MM.1S (cell line): ENCODE results near the gene PDE2A.

Source experiments
- DNase-seq: peaks from one replicate; pipeline ENCODE4 v3.0.0-alpha.2; 2015
- H2AFZ ChIP-seq: fragments of 300-600 bp; sonication (generic); 2 replicates; pipeline ENCODE4 v1.6.0; 2016; ENCODE audit warnings: antibody characterized with exemption, low read length
- H3F3A ChIP-seq: fragments of 300-600 bp; sonication (generic); 2 replicates; pipeline ENCODE4 v1.6.1; 2016; ENCODE audit warnings: mild to moderate bottlenecking, antibody characterized with exemption, low read length, moderate library complexity, mixed read lengths; ENCODE audit not compliant: insufficient read depth
- H3K27ac ChIP-seq: fragments of 300-600 bp; sonication (generic); 2 replicates; pipeline ENCODE4 v1.5.1; 2016; ENCODE audit warnings: mild to moderate bottlenecking, low read length
- H3K27me3 ChIP-seq: fragments of 300-600 bp; sonication (generic); replicated peaks from 2 replicates; pipeline ENCODE4 v1.6.0; 2016; ENCODE audit warnings: low read length; ENCODE audit not compliant: insufficient read depth
- H3K36me3 ChIP-seq: fragments of 300-600 bp; sonication (generic); replicated peaks from 2 replicates; pipeline ENCODE4 v1.6.1; 2016; ENCODE audit warnings: mild to moderate bottlenecking, low read length, mixed read lengths; ENCODE audit not compliant: insufficient read depth
- H3K4me1 ChIP-seq: fragments of 300-600 bp; sonication (generic); 2 replicates; pipeline ENCODE4 v1.6.1; 2016; ENCODE audit warnings: low read length, mixed read lengths
- H3K4me2 ChIP-seq: fragments of 300-600 bp; sonication (generic); 2 replicates; pipeline ENCODE4 v1.6.0; 2016; ENCODE audit warnings: low read depth, low read length
- H3K4me3 ChIP-seq: fragments of 300-600 bp; sonication (generic); 2 replicates; pipeline ENCODE4 v1.5.1; 2016; ENCODE audit warnings: low read length, mixed read lengths
- H3K79me2 ChIP-seq: fragments of 300-600 bp; sonication (generic); 2 replicates; pipeline ENCODE4 v1.6.1; 2016; ENCODE audit warnings: mixed run types, low read length, mixed read lengths
- H3K9ac ChIP-seq: fragments of 300-600 bp; sonication (generic); 2 replicates; pipeline ENCODE4 v1.6.1; 2016; ENCODE audit warnings: low read length, mixed read lengths
- H3K9me2 ChIP-seq: fragments of 300-600 bp; sonication (generic); replicated peaks from 2 replicates; pipeline ENCODE4 v1.6.1; 2016; ENCODE audit warnings: mild to moderate bottlenecking, low read length, mixed read lengths; ENCODE audit not compliant: insufficient read depth
- H3K9me3 ChIP-seq: fragments of 300-600 bp; sonication (generic); replicated peaks from 2 replicates; pipeline ENCODE4 v1.6.1; 2016; ENCODE audit warnings: mild to moderate bottlenecking, low read length, mixed read lengths; ENCODE audit not compliant: insufficient read depth
- H4K20me1 ChIP-seq: fragments of 300-600 bp; sonication (generic); 2 replicates; pipeline ENCODE4 v1.6.1; 2016; ENCODE audit warnings: mild to moderate bottlenecking, low read length, moderate library complexity, mixed read lengths; ENCODE audit not compliant: insufficient read depth
- CTCF ChIP-seq: fragments of 300-600 bp; sonication (generic); IDR thresholded peaks from 2 replicates; pipeline ENCODE4 v1.5.1; 2016; ENCODE audit warnings: antibody characterized with exemption, low read length, mixed read lengths
- EZH2 ChIP-seq: fragments of 300-600 bp; sonication (generic); optimal IDR thresholded peaks from 2 replicates; pipeline ENCODE3; 2017; ENCODE audit warnings: low read depth, mild to moderate bottlenecking, antibody characterized with exemption, low read length, mixed read lengths
- EZH2phosphoT487 ChIP-seq: fragments of 300-600 bp; sonication (generic); IDR thresholded peaks from 2 replicates; pipeline ENCODE4 v1.6.1; 2018; ENCODE audit warnings: antibody characterized with exemption, low read length

The PDE2A gene

GRCh38 chr11:72629266-72629665 lies 45.0 kb downstream of the PDE2A start:
- Histone ChIP-seq H2AFZ (no peak overlapping the region), H3F3A (no peaks in the 10 kb centered on the region), H3K4me3 (no peak overlapping the region), H4K20me1 (no peaks in the 10 kb centered on the region), H3K9me2 (no peaks in the 10 kb centered on the region), H3K79me2 (no peaks in the 10 kb centered on the region), H3K36me3 (no peaks in the 10 kb centered on the region), H3K27me3 (peaks cover 12% of the 10 kb centered on the region; the same call in 1 of the 2 replicates), H3K4me2 (no peak overlapping the region), H3K27ac (no peak overlapping the region), H3K9me3 (no peaks in the 10 kb centered on the region), H3K4me1 (no peaks in the 10 kb centered on the region), H3K9ac (no peak overlapping the region)
- no peak for TF ChIP-seq CTCF
- no peak for TF ChIP-seq EZH2
- TF ChIP-seq EZH2phosphoT487: no peak
- DNase-seq: no peak

GRCh38 chr11:72627594-72628281 lies 46.5 kb downstream of the PDE2A start:
- no peak for DNase-seq
- Histone ChIP-seq H3K4me1 (no peaks in the 10 kb centered on the region), H3K27me3 (peaks cover 10% of the 10 kb centered on the region; the same call in 1 of the 2 replicates), H3K4me3 (no peak overlapping the region), H2AFZ (no peak overlapping the region), H3K27ac (no peak overlapping the region), H3K36me3 (no peaks in the 10 kb centered on the region), H3F3A (no peaks in the 10 kb centered on the region), H3K9ac (no peak overlapping the region), H3K4me2 (no peak overlapping the region), H3K79me2 (no peaks in the 10 kb centered on the region), H4K20me1 (no peaks in the 10 kb centered on the region), H3K9me2 (no peaks in the 10 kb centered on the region), H3K9me3 (no peaks in the 10 kb centered on the region)
- TF ChIP-seq EZH2phosphoT487: no peak

GRCh38 chr11:72626414-72626936 lies 47.7 kb downstream of the PDE2A start:
- Histone ChIP-seq H3K9me3 (no peaks in the 10 kb centered on the region), H3K36me3 (no peaks in the 10 kb centered on the region), H3K9ac (no peak overlapping the region), H3K79me2 (no peaks in the 10 kb centered on the region), H4K20me1 (no peaks in the 10 kb centered on the region), H3K4me3 (no peak overlapping the region), H3K27me3 (peaks cover 9% of the 10 kb centered on the region; the same call in 1 of the 2 replicates), H3K9me2 (no peaks in the 10 kb centered on the region), H3F3A (no peaks in the 10 kb centered on the region), H3K4me1 (no peaks in the 10 kb centered on the region), H2AFZ (no peak overlapping the region), H3K27ac (no peak overlapping the region), H3K4me2 (no peak overlapping the region)
- TF ChIP-seq EZH2 (no peak), CTCF (no peak), EZH2phosphoT487 (no peak)
- DNase-seq: no peak
